GM13976 (cell line): ENCODE data around the gene SLC37A1.

Experiments
- DNase-seq: peaks from one replicate; pipeline ENCODE4 v3.0.0; 2012; ENCODE audit warnings: low spot score
- in situ Hi-C: fragments of 300-500 bp; cut with MboI; formaldehyde crosslinking; loops from one replicate; pipeline ENCODE4 v1.12.0; 2022; ENCODE audit warnings: low sequenced_read_pairs, mixed read lengths, inconsistent platforms; ENCODE audit not compliant: unreplicated experiment
- TF ChIP-seq, protein P1 (sequence below): IDR thresholded peaks from 2 replicates; pipeline ENCODE4 v1.5.1; 2012; ENCODE audit warnings: borderline replicate concordance, mild to moderate bottlenecking; ENCODE audit not compliant: insufficient read depth; ENCODE audit errors: extremely low read depth, missing control alignments, control extremely low read depth

SLC37A1 gene

DNA sequence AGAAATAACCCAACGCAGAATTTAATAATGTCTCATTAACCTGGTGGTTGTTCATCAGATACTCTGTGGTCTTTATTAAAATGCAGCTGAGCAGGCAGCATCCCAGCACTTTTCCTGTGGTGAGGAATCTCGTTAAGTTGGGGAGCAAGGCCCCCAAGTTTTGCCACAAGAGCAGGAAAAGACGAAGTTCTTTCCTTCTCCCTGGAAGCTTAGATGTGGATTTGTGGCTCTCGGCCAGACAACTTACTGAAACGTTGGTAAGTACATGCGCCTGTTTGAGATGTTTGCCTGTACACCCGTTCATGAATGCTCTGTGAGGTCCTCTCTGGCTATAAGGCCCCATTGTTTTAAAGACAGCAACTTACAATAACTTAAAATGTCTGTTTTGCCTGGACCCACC is 105.5 kb downstream of the SLC37A1 start:
- no peak for DNase-seq
- in situ Hi-C loops: no loop called here
- TF ChIP-seq, protein P1, sequence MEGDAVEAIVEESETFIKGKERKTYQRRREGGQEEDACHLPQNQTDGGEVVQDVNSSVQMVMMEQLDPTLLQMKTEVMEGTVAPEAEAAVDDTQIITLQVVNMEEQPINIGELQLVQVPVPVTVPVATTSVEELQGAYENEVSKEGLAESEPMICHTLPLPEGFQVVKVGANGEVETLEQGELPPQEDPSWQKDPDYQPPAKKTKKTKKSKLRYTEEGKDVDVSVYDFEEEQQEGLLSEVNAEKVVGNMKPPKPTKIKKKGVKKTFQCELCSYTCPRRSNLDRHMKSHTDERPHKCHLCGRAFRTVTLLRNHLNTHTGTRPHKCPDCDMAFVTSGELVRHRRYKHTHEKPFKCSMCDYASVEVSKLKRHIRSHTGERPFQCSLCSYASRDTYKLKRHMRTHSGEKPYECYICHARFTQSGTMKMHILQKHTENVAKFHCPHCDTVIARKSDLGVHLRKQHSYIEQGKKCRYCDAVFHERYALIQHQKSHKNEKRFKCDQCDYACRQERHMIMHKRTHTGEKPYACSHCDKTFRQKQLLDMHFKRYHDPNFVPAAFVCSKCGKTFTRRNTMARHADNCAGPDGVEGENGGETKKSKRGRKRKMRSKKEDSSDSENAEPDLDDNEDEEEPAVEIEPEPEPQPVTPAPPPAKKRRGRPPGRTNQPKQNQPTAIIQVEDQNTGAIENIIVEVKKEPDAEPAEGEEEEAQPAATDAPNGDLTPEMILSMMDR: no peak

DNA sequence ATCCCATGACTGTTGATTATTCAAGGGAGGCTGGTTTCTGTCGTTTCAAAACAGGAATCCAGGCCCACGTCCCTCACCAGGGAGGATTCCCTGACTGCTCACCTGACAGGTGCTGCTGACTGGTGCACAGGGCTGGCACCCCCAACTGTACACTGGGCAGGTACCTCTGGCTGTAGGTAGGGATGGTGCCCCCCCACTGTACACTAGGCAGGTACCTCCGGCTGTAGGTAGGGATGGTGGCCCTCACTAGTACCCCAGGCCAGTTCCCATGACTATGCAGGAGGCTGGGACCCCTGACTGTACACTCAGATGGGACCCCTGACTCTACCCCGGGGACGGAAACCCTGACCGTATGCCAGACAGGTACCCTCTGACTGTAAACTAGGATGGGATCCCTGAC is 106.2 kb downstream of the SLC37A1 start:
- DNase-seq: no peak
- TF ChIP-seq, protein P1: no peak
- in situ Hi-C loops: no loop called here

DNA sequence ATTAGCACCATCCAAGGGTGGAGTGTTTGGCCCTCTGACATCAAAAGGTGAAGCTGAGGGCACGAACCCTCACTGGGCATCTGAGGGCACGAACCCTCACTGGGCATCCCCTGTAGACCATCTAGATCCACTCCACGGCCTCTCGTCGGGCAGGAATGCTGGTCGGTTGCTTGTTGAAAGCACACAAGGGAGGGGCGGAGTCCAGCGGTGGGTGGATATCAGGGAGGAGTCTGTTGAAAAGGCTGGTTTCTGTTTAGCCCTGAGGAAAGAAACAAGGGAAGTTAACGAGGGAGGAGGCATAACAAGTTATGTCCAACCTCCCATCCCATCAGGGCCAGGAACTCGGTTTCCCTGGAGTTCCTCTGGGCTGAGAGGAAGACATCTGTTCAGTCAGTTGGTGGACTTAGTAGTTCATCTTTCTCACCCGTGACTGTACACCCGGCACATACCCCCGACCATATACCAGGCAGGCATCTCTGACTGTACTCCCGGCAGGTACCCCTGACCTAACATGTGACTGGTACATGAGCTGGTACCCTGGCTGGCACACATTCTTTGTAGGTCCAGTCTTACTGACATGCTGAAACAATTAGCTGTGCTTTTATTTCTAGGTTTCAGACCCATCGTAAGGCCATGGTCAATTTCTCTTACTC is 107.6 kb downstream of the SLC37A1 start:
- TF ChIP-seq, protein P1: no peak

DNA sequence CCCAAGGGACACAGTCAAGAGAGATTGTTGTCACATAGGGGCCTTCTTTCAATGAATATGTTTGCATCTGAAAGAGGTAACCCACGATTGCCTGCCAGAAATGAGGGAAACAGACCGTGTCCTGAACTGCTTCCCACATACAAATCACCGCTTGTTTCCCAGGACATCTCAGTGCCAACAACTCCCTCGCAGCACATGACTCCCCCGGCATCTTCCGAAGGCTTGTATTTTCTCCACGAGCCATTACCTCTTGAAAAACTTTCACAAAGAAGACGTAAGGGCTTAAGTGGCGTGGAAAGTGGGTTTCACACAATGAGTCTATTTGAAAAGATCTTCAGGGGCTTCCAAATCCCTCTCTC is 108.1 kb downstream of the SLC37A1 start:
- no peak for DNase-seq
- in situ Hi-C loops: no loop called here
- TF ChIP-seq, protein P1: no peak

More for the DNA sequence above, 107.6 kb downstream of the SLC37A1 start:
- DNase-seq: no peak
- in situ Hi-C loops: no loop called here

DNA sequence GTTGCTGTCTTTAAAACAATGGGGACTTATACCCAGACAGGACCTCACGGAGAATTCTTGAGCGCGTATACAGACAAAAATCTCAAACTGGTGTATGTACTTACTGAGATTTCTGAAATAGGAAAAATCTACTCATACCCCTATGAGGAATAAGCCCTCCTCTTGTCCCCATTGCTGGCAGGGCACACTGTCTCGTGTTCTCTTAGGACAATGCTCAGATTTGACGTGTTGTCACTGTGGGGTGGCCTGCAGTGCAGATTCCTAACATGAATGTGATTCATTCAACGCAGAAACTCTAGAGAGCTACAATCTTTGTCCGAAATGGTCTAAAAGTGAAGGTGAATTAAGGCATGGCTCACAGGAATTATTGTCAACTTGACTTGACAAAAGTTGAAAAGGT is 108.6 kb downstream of the SLC37A1 start:
- in situ Hi-C loops: no loop called here
- TF ChIP-seq, protein P1: no peak
- DNase-seq: no peak

DNA sequence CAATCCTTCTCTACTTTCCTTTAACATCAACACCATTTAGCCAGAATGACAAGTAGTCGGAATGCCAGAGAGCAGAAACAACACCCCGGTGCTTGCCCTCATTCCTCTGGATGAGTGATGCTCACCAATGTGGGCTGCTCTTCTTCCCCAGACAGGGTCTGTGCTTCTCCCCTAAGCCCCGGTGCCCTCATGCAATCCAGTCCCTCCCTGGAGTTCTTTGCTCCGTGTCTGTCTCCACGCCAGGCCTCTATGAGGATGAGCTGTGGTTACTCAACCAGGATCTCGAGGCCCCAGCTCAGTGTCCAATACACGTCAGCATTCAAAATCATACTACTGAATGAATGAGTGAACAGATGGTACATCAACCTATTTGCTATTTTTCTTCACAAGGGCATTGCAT is 110.0 kb downstream of the SLC37A1 start:
- TF ChIP-seq, protein P1: no peak
- in situ Hi-C loops: no loop called here
- no peak for DNase-seq
